Liver (tissue), 9 donors: ENCODE results near the gene APOBEC3B. TPM values are rescaled to one million over a fixed set of nuclear protein-coding genes. Genes with fewer than 3 reads are reported as not detected.

Experiments
- DNase-seq: peaks from one replicate; pipeline ENCODE4 v3.0.0-alpha.2; 2017; ENCODE audit warnings: low spot score
- H3K27ac ChIP-seq, 2 donors: one replicate each; pipeline ENCODE4 v1.7.0; 2013; ENCODE audit warnings: inconsistent platforms in 2 of 2, low read length in 2 of 2, control low read depth in 1 of 2, low read depth in 1 of 2, mild to moderate bottlenecking in 1 of 2
- H3K27me3 ChIP-seq, 4 donors: one replicate each; pipeline versions ENCODE4 v1.6.1 to v1.7.0; 2013; ENCODE audit warnings: low read length in 3 of 4, inconsistent platforms in 1 of 4, mild to moderate bottlenecking in 1 of 4, moderate library complexity in 1 of 4; ENCODE audit not compliant: control insufficient read depth in 4 of 4, insufficient read depth in 4 of 4
- H3K36me3 ChIP-seq, 4 donors: one replicate each; pipeline versions ENCODE4 v1.6.1 to v1.7.0; 2013; ENCODE audit warnings: low read length in 3 of 4, mild to moderate bottlenecking in 3 of 4, low read depth in 1 of 4, moderate library complexity in 1 of 4; ENCODE audit not compliant: control insufficient read depth in 4 of 4, insufficient read depth in 3 of 4
- H3K4me1 ChIP-seq, 4 donors: one replicate each; pipeline versions ENCODE4 v1.6.1 to v1.7.0; 2013; ENCODE audit warnings: low read length in 3 of 4, mild to moderate bottlenecking in 3 of 4, moderate library complexity in 1 of 4; ENCODE audit not compliant: control insufficient read depth in 4 of 4, insufficient read depth in 4 of 4
- H3K4me3 ChIP-seq, 3 donors: one replicate each; pipeline versions ENCODE4 v1.6.1 to v1.7.0; 2013; ENCODE audit warnings: low read length in 3 of 3, control low read depth in 1 of 3, low read depth in 1 of 3, mild to moderate bottlenecking in 1 of 3
- H3K9ac ChIP-seq, 2 donors: one replicate each; pipeline ENCODE4 v1.7.0; 2013; ENCODE audit warnings: low read length in 2 of 2, mild to moderate bottlenecking in 2 of 2, moderate library complexity in 2 of 2, control low read depth in 1 of 2, low read depth in 1 of 2
- H3K9me3 ChIP-seq, 4 donors: one replicate each; pipeline versions ENCODE4 v1.6.1 to v1.7.0; 2013; ENCODE audit warnings: low read length in 3 of 4; ENCODE audit not compliant: control insufficient read depth in 4 of 4
- EGR1 ChIP-seq, 2 donors: IDR thresholded peaks; 2 replicates each; pipeline ENCODE4 v1.6.1; 2016 to 2018; ENCODE audit warnings: antibody characterized with exemption in 2 of 2, low read depth in 2 of 2
- FOXA1 ChIP-seq: IDR thresholded peaks from 2 replicates; pipeline ENCODE4 v1.6.1; 2016; ENCODE audit warnings: antibody characterized with exemption
- FOXA2 ChIP-seq: IDR thresholded peaks from 2 replicates; pipeline ENCODE4 v1.6.1; 2016; ENCODE audit warnings: antibody characterized with exemption
- HNF4G ChIP-seq: IDR thresholded peaks from 2 replicates; pipeline ENCODE4 v1.6.1; 2016; ENCODE audit warnings: antibody characterized with exemption
- RAD21 ChIP-seq, 2 donors: IDR thresholded peaks; 2 replicates each; pipeline ENCODE4 v1.6.1; 2016; ENCODE audit warnings: antibody characterized with exemption in 2 of 2, mild to moderate bottlenecking in 2 of 2
- RXRA ChIP-seq, 2 donors: IDR thresholded peaks; 2 replicates each; pipeline ENCODE4 v1.6.1; 2017 to 2018; ENCODE audit warnings: antibody characterized with exemption in 2 of 2, mild to moderate bottlenecking in 1 of 2
- YY1 ChIP-seq: IDR thresholded peaks from 2 replicates; pipeline ENCODE4 v1.6.1; 2016; ENCODE audit warnings: antibody characterized with exemption, mild to moderate bottlenecking
- WGBS: extraction: QIAGEN DNeasy Blood & Tissue Kit; methylation state at CpG from one replicate; pipeline ENCODE4 v1.1.7; 2013; 5-methylcytosine and 5-hydroxymethylcytosine counted together
- polyA plus RNA-seq, 2 donors: library from polyadenylated mRNA; stranded (reverse) in 1 of 2; unstranded in 1 of 2; fragments of 200-250 nt in 1 of 2; fragments of >200 nt in 1 of 2; fragmentation: Nextera tagmentation in 1 of 2; extraction: Ambion mirVana in 1 of 2; gene quantifications; one replicate each; pipeline versions ENCODE4 v1.2.1 to v1.2.3, GENCODE V29; 2013 to 2015
- total RNA-seq, 2 donors: library from RNA; depleted of rRNA; stranded (reverse); fragments of >200 nt; gene quantifications; one replicate each; pipeline ENCODE4 v1.2.3, GENCODE V29; 2014
- TF ChIP-seq, protein P1 (sequence below): IDR thresholded peaks from 2 replicates; pipeline ENCODE4 v1.6.1; 2016; ENCODE audit warnings: antibody characterized with exemption
- TF ChIP-seq, protein P2 (sequence below): IDR thresholded peaks from 2 replicates; pipeline ENCODE4 v1.6.1; 2016; ENCODE audit warnings: antibody characterized with exemption, mild to moderate bottlenecking
- TF ChIP-seq, protein P3 (sequence below): fragments of 150-350 bp; IDR thresholded peaks from 2 replicates; pipeline ENCODE4 v1.5.1; 2017; ENCODE audit warnings: improper control_type of control experiment, low read depth, low read length; ENCODE audit not compliant: missing input control
- TF ChIP-seq, protein P4 (sequence below): IDR thresholded peaks from 2 replicates; pipeline ENCODE4 v1.6.1; 2016; ENCODE audit warnings: antibody characterized with exemption
- donor health status: healthy.
- donor health status: healthy.
- donor health status: healthy.
- donor health status: healthy.
- donor health status: healthy.

The APOBEC3B gene
- total and polyA plus RNA-seq, 4 donors = 0.08 to 6.0 (median 0.88) TPM

DNA sequence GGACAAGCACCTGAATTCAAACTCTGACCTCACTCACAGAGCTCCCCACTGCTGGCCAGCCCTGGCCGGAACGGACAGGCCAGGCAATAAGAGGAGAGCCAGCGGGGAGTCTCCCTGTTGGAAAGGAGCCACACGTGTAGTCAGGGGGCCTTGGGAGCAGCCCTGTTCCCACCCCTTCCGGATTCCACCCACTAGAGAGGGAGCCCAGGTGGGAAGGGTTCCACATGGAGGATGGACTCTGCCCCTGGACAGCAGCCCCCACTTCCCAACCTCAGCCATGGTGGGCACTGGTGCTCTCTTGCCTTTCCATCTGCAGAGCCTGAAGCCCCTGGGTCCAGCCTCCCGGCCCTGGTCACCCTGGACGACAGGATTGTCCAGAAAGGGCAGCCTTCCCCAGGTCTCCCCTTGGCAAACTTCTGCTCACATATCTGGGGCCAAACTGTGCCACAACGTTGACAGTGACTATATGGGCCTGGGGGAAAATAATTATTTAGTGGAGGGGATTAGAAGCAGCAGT is 32.2 kb upstream of the APOBEC3B start:
- Histone ChIP-seq H3K36me3 (no peaks in the 10 kb centered on the region), H3K4me1 (no peaks in the 10 kb centered on the region), H3K27me3 (no peaks in the 10 kb centered on the region), H3K4me3 (no peak overlapping the region), H3K9ac (no peak overlapping the region), H3K9me3 (no peaks in the 10 kb centered on the region), H3K27ac (no peak overlapping the region)
- DNase-seq = no peak
- 76% methylated on average over 8 of the region's 8 CpGs for WGBS
- TF ChIP-seq HNF4G (no peak), RXRA (IDR thresholded peaks at IDR 0.05) (no peak), FOXA2 (no peak), FOXA1 (no peak), EGR1 (IDR thresholded peaks at IDR 0.05; ENCODE audit: low read depth in 2 of 2) (no peak), RAD21 (IDR thresholded peaks at IDR 0.05) (no peak)
- TF ChIP-seq, protein P1, sequence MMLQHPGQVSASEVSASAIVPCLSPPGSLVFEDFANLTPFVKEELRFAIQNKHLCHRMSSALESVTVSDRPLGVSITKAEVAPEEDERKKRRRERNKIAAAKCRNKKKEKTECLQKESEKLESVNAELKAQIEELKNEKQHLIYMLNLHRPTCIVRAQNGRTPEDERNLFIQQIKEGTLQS = no peak
- TF ChIP-seq, protein P2, sequence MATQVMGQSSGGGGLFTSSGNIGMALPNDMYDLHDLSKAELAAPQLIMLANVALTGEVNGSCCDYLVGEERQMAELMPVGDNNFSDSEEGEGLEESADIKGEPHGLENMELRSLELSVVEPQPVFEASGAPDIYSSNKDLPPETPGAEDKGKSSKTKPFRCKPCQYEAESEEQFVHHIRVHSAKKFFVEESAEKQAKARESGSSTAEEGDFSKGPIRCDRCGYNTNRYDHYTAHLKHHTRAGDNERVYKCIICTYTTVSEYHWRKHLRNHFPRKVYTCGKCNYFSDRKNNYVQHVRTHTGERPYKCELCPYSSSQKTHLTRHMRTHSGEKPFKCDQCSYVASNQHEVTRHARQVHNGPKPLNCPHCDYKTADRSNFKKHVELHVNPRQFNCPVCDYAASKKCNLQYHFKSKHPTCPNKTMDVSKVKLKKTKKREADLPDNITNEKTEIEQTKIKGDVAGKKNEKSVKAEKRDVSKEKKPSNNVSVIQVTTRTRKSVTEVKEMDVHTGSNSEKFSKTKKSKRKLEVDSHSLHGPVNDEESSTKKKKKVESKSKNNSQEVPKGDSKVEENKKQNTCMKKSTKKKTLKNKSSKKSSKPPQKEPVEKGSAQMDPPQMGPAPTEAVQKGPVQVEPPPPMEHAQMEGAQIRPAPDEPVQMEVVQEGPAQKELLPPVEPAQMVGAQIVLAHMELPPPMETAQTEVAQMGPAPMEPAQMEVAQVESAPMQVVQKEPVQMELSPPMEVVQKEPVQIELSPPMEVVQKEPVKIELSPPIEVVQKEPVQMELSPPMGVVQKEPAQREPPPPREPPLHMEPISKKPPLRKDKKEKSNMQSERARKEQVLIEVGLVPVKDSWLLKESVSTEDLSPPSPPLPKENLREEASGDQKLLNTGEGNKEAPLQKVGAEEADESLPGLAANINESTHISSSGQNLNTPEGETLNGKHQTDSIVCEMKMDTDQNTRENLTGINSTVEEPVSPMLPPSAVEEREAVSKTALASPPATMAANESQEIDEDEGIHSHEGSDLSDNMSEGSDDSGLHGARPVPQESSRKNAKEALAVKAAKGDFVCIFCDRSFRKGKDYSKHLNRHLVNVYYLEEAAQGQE = no peak

DNA sequence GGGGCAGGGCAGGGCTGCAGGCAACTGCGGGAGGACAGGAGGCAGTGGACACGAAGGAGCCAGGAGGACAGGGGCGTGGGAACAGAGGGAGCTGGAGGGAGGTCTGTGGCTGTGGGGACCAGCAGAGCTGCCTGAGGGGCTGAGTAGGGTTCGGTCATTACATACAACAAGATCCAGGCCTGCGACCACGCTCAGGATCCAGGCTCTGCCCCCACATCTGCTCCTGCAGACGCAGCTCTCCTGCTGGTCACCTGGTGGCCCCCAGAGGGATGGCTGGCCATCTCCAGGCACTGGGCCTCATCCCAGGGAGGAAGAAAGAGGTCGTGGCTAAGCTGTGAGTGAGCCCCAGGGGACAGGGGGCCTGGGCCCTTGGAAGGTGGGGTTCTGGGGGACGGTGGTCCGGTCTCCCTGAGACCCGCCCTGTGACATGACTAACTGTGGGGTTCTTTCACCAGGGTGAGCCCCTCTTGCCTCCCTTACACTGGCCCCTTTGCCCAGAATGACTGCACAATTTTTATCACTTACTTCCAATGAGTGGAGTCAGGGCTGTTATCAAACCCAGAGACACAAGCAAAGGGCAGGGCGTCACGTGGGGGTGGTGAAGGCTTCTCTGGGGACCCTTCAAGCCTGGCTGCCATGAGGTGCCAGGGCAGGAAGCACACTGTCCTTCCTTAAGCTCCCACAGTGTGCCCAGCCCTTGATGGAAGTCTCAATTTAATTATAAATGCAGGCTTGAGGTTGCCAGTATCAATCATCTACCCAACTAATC is 31.4 kb upstream of the APOBEC3B start:
- Histone ChIP-seq H3K27ac (no peak overlapping the region), H3K9ac (no peak overlapping the region), H3K9me3 (no peaks in the 10 kb centered on the region), H3K36me3 (no peaks in the 10 kb centered on the region), H3K4me1 (no peaks in the 10 kb centered on the region), H3K4me3 (no peak overlapping the region), H3K27me3 (no peaks in the 10 kb centered on the region)
- 87% methylated on average over 13 of the region's 13 CpGs for whole genome bisulfite sequencing
- no peak for TF ChIP-seq EGR1 (IDR thresholded peaks at IDR 0.05; ENCODE audit: low read depth in 2 of 2)
- no peak for TF ChIP-seq YY1
- TF ChIP-seq, protein P1 = no peak
- DNase-seq = peak; percentile 74

DNA sequence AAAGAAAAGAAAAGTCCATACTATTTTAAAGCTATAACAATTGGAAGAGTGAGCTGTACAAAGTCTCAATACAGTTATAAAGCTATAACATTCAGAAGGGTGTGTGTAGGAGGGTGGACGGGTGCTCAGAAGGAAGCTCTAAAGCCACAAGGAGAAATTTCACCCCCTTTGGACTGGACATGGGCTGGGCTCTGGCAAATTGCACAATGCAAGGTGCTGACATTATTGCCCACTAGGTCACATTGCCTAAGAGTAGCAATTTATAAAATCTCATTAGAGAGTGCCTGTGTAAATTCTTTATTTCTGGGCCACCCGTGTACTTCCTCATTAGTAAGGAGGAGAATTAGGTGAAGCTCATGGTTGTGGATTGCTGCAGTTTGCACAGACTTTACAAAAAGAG is 30.4 kb upstream of the APOBEC3B start:
- H3K9ac ChIP-seq = no peak overlapping the region
- no peaks in the 10 kb centered on the region for H3K4me1 ChIP-seq
- TF ChIP-seq RXRA (IDR thresholded peaks at IDR 0.05) (no peak), EGR1 (IDR thresholded peaks at IDR 0.05; ENCODE audit: low read depth in 2 of 2) (no peak)
- TF ChIP-seq, protein P3, sequence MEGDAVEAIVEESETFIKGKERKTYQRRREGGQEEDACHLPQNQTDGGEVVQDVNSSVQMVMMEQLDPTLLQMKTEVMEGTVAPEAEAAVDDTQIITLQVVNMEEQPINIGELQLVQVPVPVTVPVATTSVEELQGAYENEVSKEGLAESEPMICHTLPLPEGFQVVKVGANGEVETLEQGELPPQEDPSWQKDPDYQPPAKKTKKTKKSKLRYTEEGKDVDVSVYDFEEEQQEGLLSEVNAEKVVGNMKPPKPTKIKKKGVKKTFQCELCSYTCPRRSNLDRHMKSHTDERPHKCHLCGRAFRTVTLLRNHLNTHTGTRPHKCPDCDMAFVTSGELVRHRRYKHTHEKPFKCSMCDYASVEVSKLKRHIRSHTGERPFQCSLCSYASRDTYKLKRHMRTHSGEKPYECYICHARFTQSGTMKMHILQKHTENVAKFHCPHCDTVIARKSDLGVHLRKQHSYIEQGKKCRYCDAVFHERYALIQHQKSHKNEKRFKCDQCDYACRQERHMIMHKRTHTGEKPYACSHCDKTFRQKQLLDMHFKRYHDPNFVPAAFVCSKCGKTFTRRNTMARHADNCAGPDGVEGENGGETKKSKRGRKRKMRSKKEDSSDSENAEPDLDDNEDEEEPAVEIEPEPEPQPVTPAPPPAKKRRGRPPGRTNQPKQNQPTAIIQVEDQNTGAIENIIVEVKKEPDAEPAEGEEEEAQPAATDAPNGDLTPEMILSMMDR = no peak
- TF ChIP-seq, protein P4, sequence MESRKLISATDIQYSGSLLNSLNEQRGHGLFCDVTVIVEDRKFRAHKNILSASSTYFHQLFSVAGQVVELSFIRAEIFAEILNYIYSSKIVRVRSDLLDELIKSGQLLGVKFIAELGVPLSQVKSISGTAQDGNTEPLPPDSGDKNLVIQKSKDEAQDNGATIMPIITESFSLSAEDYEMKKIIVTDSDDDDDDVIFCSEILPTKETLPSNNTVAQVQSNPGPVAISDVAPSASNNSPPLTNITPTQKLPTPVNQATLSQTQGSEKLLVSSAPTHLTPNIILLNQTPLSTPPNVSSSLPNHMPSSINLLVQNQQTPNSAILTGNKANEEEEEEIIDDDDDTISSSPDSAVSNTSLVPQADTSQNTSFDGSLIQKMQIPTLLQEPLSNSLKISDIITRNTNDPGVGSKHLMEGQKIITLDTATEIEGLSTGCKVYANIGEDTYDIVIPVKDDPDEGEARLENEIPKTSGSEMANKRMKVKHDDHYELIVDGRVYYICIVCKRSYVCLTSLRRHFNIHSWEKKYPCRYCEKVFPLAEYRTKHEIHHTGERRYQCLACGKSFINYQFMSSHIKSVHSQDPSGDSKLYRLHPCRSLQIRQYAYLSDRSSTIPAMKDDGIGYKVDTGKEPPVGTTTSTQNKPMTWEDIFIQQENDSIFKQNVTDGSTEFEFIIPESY = no peak
- H3K36me3 ChIP-seq = no peaks in the 10 kb centered on the region
- no peaks in the 10 kb centered on the region for H3K27me3 ChIP-seq
- no peak for DNase-seq
- H3K27ac ChIP-seq = peak overlapping the region in 1 of 2 donors; percentile 56
- 65% methylated on average over 2 of the region's 2 CpGs for WGBS
- no peaks in the 10 kb centered on the region for H3K9me3 ChIP-seq
- H3K4me3 ChIP-seq = no peak overlapping the region
